Measurements from ENCODE around the gene FAM53A. TPM values are rescaled to one million over a fixed set of nuclear protein-coding genes. Genes with fewer than 3 reads are reported as not detected.

Gene FAM53A
- total and polyA plus RNA-seq, 7 experiments from 2014 or later: 1.2 to 3.6 (median 2.1) TPM

DNA sequence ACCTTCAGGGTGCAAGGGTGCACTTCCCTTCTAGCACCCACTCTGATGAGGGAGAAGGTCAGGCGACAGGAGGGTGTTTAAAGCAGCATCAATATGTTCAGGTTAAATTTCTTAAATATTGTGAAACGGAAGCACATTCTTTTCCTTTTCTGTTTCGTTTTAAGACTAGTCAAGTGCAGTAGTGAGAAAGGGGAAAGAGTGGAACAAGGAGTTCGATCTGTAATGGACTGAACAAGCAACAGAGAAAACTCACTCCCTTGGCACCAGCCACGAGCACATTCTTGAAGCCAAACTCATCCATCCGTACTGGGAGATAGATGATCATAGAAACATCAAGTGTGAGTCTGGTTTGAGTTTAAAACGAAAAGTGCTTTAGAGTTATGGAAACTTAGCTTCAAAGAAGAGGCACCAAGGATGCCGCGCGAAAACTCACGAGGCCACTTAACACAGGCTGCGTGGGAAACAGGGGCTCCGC lies 815 bp downstream of the FAM53A start:
- Mint-ChIP-seq H3K9me3 (no peaks in the 10 kb centered on the region), H3K36me3 (peaks cover 0 to 2% (median 0%) of the 10 kb centered on the region in 5 donors), H3K27ac (peak overlapping the region; percentile 86 to 98 (median 91)), H3K4me1 (peaks cover 9 to 15% (median 12%) of the 10 kb centered on the region in 7 donors), H3K4me3 (peak overlapping the region; percentile 86 to 97 (median 93)), H3K27me3 (peaks cover 0 to 9% (median 0%) of the 10 kb centered on the region in 5 donors)
- Histone ChIP-seq H3K36me3 (ENCODE audit: control insufficient read depth in 2 of 3, insufficient read depth in 3 of 3, low read length in 3 of 3) (no peaks in the 10 kb centered on the region), H3K27me3 (ENCODE audit: control insufficient read depth in 2 of 2, insufficient read depth in 2 of 2, low read length in 2 of 2) (no peaks in the 10 kb centered on the region), H3K4me1 (ENCODE audit: control insufficient read depth in 2 of 2, insufficient read depth in 2 of 2, low read length in 2 of 2) (peaks cover 0 to 4% of the 10 kb centered on the region in 2 donors), H3K27ac (ENCODE audit: low read depth, low read length) (peak overlapping the region; percentile 62), H3K9me3 (ENCODE audit: control insufficient read depth in 2 of 3, low read length in 3 of 3) (no peaks in the 10 kb centered on the region), H3K4me3 (ENCODE audit: low read length) (peak overlapping the region; percentile 51)
- CTCF ChIA-PET: interaction anchor here (1.2 to 1.7 kb wide), 2 partner anchors 10 to 42 kb away, joined by 4 to 5 read pairs; no protein-coding TSS in a partner anchor
- intact Hi-C loops (cut with micrococcal nuclease): loop anchor here in 1 of 2 donors (2.0 kb wide), 1 partner anchor 174 kb away; the partner anchor contains the start of gene LETM1
- POLR2A ChIA-PET: interaction anchor here (0.6 to 1.4 kb wide), 7 partner anchors 10 to 786 kb away, joined by 3 to 6 read pairs (median 3); partner anchors contain the start of genes NSD2, RNF4 and SLBP
- ATAC-seq (no peak), DNase-seq (peak in 6 of 9 donors; percentile 34 to 49 (median 42))

- H3K9me3 ChIP-seq (ENCODE audit: control insufficient read depth in 2 of 3, low read length in 3 of 3): no peaks in the 10 kb centered on the region
- intact Hi-C loops (cut with micrococcal nuclease): loop anchor here in 1 of 2 donors (2.0 kb wide), 1 partner anchor 174 kb away; the partner anchor contains the start of gene LETM1
- Mint-ChIP-seq H3K36me3 (peaks cover 0 to 2% (median 0%) of the 10 kb centered on the region in 5 donors), H3K27ac (peak overlapping the region; percentile 86 to 98 (median 91)), H3K4me1 (peaks cover 9 to 15% (median 12%) of the 10 kb centered on the region in 7 donors), H3K27me3 (peaks cover 0 to 9% (median 0%) of the 10 kb centered on the region in 5 donors), H3K9me3 (no peaks in the 10 kb centered on the region), H3K4me3 (peak overlapping the region; percentile 86 to 97 (median 93))
- no peaks in the 10 kb centered on the region for H3K36me3 ChIP-seq (ENCODE audit: control insufficient read depth in 2 of 3, insufficient read depth in 3 of 3, low read length in 3 of 3)
- POLR2A ChIA-PET: interaction anchor here (0.7 to 1.4 kb wide), 4 partner anchors 10 to 219 kb away, joined by 3 read pairs; partner anchors contain the start of gene NSD2
- peak overlapping the region; percentile 51 for H3K4me3 ChIP-seq (ENCODE audit: low read length)
- DNase-seq (peak in 1 of 9 donors; percentile 3), ATAC-seq (no peak)
- H3K4me1 ChIP-seq (ENCODE audit: control insufficient read depth in 2 of 2, insufficient read depth in 2 of 2, low read length in 2 of 2): peaks cover 0 to 4% of the 10 kb centered on the region in 2 donors
- no peaks in the 10 kb centered on the region for H3K27me3 ChIP-seq (ENCODE audit: control insufficient read depth in 2 of 2, insufficient read depth in 2 of 2, low read length in 2 of 2)
- peak overlapping the region; percentile 62 for H3K27ac ChIP-seq (ENCODE audit: low read depth, low read length)
- CTCF ChIA-PET: interaction anchor here (1.2 to 1.7 kb wide), 2 partner anchors 11 to 42 kb away, joined by 4 to 5 read pairs; no protein-coding TSS in a partner anchor
Measured at GRCh38 chr4:1682860-1683259, 1.3 kb downstream of the FAM53A start.

DNA sequence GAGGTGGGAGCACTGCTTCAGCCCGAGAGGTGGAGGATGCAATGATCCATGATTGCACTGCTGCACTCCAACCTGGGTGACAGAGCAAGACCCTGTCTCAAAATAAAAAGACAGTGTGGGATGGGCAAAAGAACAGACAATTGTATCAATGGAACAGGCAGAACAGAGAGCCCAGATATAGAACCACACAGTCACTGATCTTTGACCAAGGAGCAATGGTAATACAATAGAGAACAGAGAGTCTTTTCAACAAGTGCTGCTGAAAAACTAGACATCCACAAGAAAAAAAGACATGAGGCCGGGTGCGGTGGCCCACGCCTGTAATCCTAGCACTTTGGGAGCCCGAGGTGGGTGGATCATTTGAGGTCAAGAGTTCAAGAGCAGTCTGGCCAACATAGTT lies 5.9 kb downstream of the FAM53A start:
- H3K27ac Mint-ChIP-seq: no peak overlapping the region
- Histone ChIP-seq H3K27ac (ENCODE audit: low read depth, low read length) (no peak overlapping the region), H3K4me1 (ENCODE audit: control insufficient read depth in 2 of 2, insufficient read depth in 2 of 2, low read length in 2 of 2) (peaks cover 0 to 4% of the 10 kb centered on the region in 2 donors), H3K27me3 (ENCODE audit: control insufficient read depth in 2 of 2, insufficient read depth in 2 of 2, low read length in 2 of 2) (no peaks in the 10 kb centered on the region), H3K4me3 (ENCODE audit: low read length) (no peak overlapping the region), H3K36me3 (ENCODE audit: control insufficient read depth in 2 of 3, insufficient read depth in 3 of 3, low read length in 3 of 3) (no peaks in the 10 kb centered on the region), H3K9me3 (ENCODE audit: control insufficient read depth in 2 of 3, low read length in 3 of 3) (no peaks in the 10 kb centered on the region)
- no peak overlapping the region for H3K4me3 Mint-ChIP-seq
- POLR2A ChIA-PET: no interaction called here
- intact Hi-C loops (cut with micrococcal nuclease): no loop called here
- DNase-seq: no peak
- ATAC-seq: no peak
- CTCF ChIA-PET: no interaction called here
- no peaks in the 10 kb centered on the region for H3K9me3 Mint-ChIP-seq
- peaks cover 0 to 11% (median 0%) of the 10 kb centered on the region in 5 donors for H3K36me3 Mint-ChIP-seq
- peaks cover 0 to 9% (median 0%) of the 10 kb centered on the region in 5 donors for H3K27me3 Mint-ChIP-seq
- peaks cover 7 to 13% (median 9%) of the 10 kb centered on the region in 7 donors for H3K4me1 Mint-ChIP-seq

- Mint-ChIP-seq H3K9me3 (no peaks in the 10 kb centered on the region), H3K4me3 (no peak overlapping the region), H3K27ac (peak overlapping the region in 1 of 9 donors; percentile 17), H3K36me3 (peaks cover 0 to 11% (median 0%) of the 10 kb centered on the region in 5 donors), H3K4me1 (peaks cover 0 to 4% (median 0%) of the 10 kb centered on the region in 7 donors), H3K27me3 (peaks cover 0 to 3% (median 0%) of the 10 kb centered on the region in 5 donors)
- H3K27ac ChIP-seq (ENCODE audit: low read depth, low read length): no peak overlapping the region
- H3K4me1 ChIP-seq (ENCODE audit: control insufficient read depth in 2 of 2, insufficient read depth in 2 of 2, low read length in 2 of 2): no peaks in the 10 kb centered on the region
- DNase-seq (no peak), ATAC-seq (peak; percentile 54)
- POLR2A ChIA-PET: no interaction called here
- intact Hi-C loops (cut with micrococcal nuclease): no loop called here
- no peaks in the 10 kb centered on the region for H3K36me3 ChIP-seq (ENCODE audit: control insufficient read depth in 2 of 3, insufficient read depth in 3 of 3, low read length in 3 of 3)
- no peaks in the 10 kb centered on the region for H3K27me3 ChIP-seq (ENCODE audit: control insufficient read depth in 2 of 2, insufficient read depth in 2 of 2, low read length in 2 of 2)
- CTCF ChIA-PET: no interaction called here
- no peaks in the 10 kb centered on the region for H3K9me3 ChIP-seq (ENCODE audit: control insufficient read depth in 2 of 3, low read length in 3 of 3)
- H3K4me3 ChIP-seq (ENCODE audit: low read length): no peak overlapping the region
Measured at GRCh38 chr4:1676605-1677525, 7.2 kb downstream of the FAM53A start.

DNA sequence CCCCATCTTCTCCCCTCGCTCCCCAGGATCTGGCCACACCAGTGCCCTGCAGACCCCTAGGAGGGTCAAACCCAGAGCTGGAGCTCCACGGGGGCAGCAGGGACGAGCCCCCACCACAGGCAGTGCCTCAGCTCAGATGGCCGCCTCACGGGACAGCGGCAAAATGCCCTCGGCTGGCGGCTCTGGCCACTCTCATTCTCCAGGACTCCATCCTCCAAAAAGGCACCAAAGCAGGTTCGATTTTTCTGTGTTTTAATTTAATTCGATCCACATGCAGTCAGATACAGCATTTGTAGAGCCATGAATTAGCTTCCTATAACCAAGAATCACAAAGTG lies 8.3 kb downstream of the FAM53A start:
- H3K9me3 Mint-ChIP-seq: no peaks in the 10 kb centered on the region
- Histone ChIP-seq H3K36me3 (ENCODE audit: control insufficient read depth in 2 of 3, insufficient read depth in 3 of 3, low read length in 3 of 3) (no peaks in the 10 kb centered on the region), H3K27me3 (ENCODE audit: control insufficient read depth in 2 of 2, insufficient read depth in 2 of 2, low read length in 2 of 2) (no peaks in the 10 kb centered on the region), H3K27ac (ENCODE audit: low read depth, low read length) (no peak overlapping the region), H3K9me3 (ENCODE audit: control insufficient read depth in 2 of 3, low read length in 3 of 3) (no peaks in the 10 kb centered on the region), H3K4me1 (ENCODE audit: control insufficient read depth in 2 of 2, insufficient read depth in 2 of 2, low read length in 2 of 2) (no peaks in the 10 kb centered on the region), H3K4me3 (ENCODE audit: low read length) (no peak overlapping the region)
- POLR2A ChIA-PET: interaction anchor here (0.8 kb wide), 1 partner anchor 476 kb away, joined by 3 read pairs; no protein-coding TSS in a partner anchor
- H3K36me3 Mint-ChIP-seq: peaks cover 0 to 11% (median 0%) of the 10 kb centered on the region in 5 donors
- H3K4me3 Mint-ChIP-seq: no peak overlapping the region
- ATAC-seq (no peak), DNase-seq (no peak)
- intact Hi-C loops (cut with micrococcal nuclease): no loop called here
- no peak overlapping the region for H3K27ac Mint-ChIP-seq
- peaks cover 0 to 4% (median 0%) of the 10 kb centered on the region in 7 donors for H3K4me1 Mint-ChIP-seq
- H3K27me3 Mint-ChIP-seq: peaks cover 0 to 3% (median 0%) of the 10 kb centered on the region in 5 donors
- CTCF ChIA-PET: no interaction called here

GRCh38 chr4:1675136-1675801 lies 8.8 kb downstream of the FAM53A start:
- H3K9me3 ChIP-seq (ENCODE audit: control insufficient read depth in 2 of 3, low read length in 3 of 3): no peaks in the 10 kb centered on the region
- no peaks in the 10 kb centered on the region for H3K36me3 ChIP-seq (ENCODE audit: control insufficient read depth in 2 of 3, insufficient read depth in 3 of 3, low read length in 3 of 3)
- Mint-ChIP-seq H3K4me3 (no peak overlapping the region), H3K36me3 (peaks cover 0 to 11% (median 0%) of the 10 kb centered on the region in 5 donors), H3K27me3 (peaks cover 0 to 3% (median 0%) of the 10 kb centered on the region in 5 donors), H3K4me1 (peaks cover 0 to 4% (median 0%) of the 10 kb centered on the region in 7 donors), H3K27ac (no peak overlapping the region), H3K9me3 (no peaks in the 10 kb centered on the region)
- no peak for DNase-seq
- POLR2A ChIA-PET: interaction anchor here (0.8 kb wide), 1 partner anchor 475 kb away, joined by 3 read pairs; no protein-coding TSS in a partner anchor
- H3K27me3 ChIP-seq (ENCODE audit: control insufficient read depth in 2 of 2, insufficient read depth in 2 of 2, low read length in 2 of 2): no peaks in the 10 kb centered on the region
- H3K4me3 ChIP-seq (ENCODE audit: low read length): no peak overlapping the region
- ATAC-seq: no peak
- no peaks in the 10 kb centered on the region for H3K4me1 ChIP-seq (ENCODE audit: control insufficient read depth in 2 of 2, insufficient read depth in 2 of 2, low read length in 2 of 2)
- no peak overlapping the region for H3K27ac ChIP-seq (ENCODE audit: low read depth, low read length)
- CTCF ChIA-PET: no interaction called here
- intact Hi-C loops (cut with micrococcal nuclease): no loop called here

Measured in naive thymus-derived CD4-positive, alpha-beta T cell (primary cell).